CD4-positive, CD25-positive, alpha-beta regulatory T cell (primary cell): Measurements from ENCODE around the gene AIG1. TPM values are rescaled to one million over a fixed set of nuclear protein-coding genes. Genes with fewer than 3 reads are reported as not detected.

Experiments used
- ATAC-seq, 2 donors: fragments of 150-1000 bp; cut with Tn5 transposase; one replicate each; pipeline ENCODE4 v1.10.0; 2021; ENCODE audit warnings: low read depth in 2 of 2, moderate number of reproducible peaks in 2 of 2, moderate library complexity in 1 of 2
- DNase-seq, 3 donors: peaks; one replicate each; pipeline versions ENCODE4 v3.0.0 to v3.0.0-alpha.2; 2012 to 2022; ENCODE audit warnings: mixed read lengths in 1 of 3
- H3K27ac ChIP-seq: one replicate; pipeline ENCODE4 v1.7.0; 2013; ENCODE audit warnings: mild to moderate bottlenecking, low read length; ENCODE audit not compliant: insufficient read depth, poor library complexity, severe bottlenecking
- H3K27me3 ChIP-seq: one replicate; pipeline ENCODE4 v1.7.0; 2013; ENCODE audit warnings: low read length; ENCODE audit not compliant: control insufficient read depth, insufficient read depth
- H3K36me3 ChIP-seq: one replicate; pipeline ENCODE4 v1.7.0; 2013; ENCODE audit warnings: mild to moderate bottlenecking, low read length, moderate library complexity; ENCODE audit not compliant: control insufficient read depth, insufficient read depth
- H3K4me1 ChIP-seq: 2 replicates; pipeline ENCODE4 v1.7.0; 2013; ENCODE audit warnings: mild to moderate bottlenecking, low read length; ENCODE audit not compliant: insufficient read depth, control insufficient read depth, poor library complexity, severe bottlenecking
- H3K4me3 ChIP-seq: one replicate; pipeline ENCODE4 v1.7.0; 2013; ENCODE audit warnings: low read depth, mild to moderate bottlenecking, low read length, moderate library complexity
- H3K9me3 ChIP-seq, 2 experiments: 1 replicate in 1 of 2; 2 replicates in 1 of 2; pipeline ENCODE4 v1.7.0; 2013; ENCODE audit warnings: low read length in 2 of 2, mild to moderate bottlenecking in 1 of 2, moderate library complexity in 1 of 2; ENCODE audit not compliant: control insufficient read depth in 2 of 2
- H3K27ac Mint-ChIP-seq, 3 donors: one replicate each; pipeline ENCODE4 v1.8.0; 2020 to 2022; ENCODE audit warnings: mild to moderate bottlenecking in 3 of 3, mixed read lengths in 3 of 3, moderate library complexity in 2 of 3
- H3K27me3 Mint-ChIP-seq: one replicate; pipeline ENCODE4 v1.8.0; 2022; ENCODE audit warnings: mild to moderate bottlenecking, mixed read lengths
- H3K36me3 Mint-ChIP-seq: one replicate; pipeline ENCODE4 v1.8.0; 2020; ENCODE audit warnings: mixed read lengths
- H3K4me1 Mint-ChIP-seq, 4 donors: one replicate each; pipeline ENCODE4 v1.8.0; 2020 to 2022; ENCODE audit warnings: mixed read lengths in 4 of 4, mild to moderate bottlenecking in 1 of 4
- H3K4me3 Mint-ChIP-seq, 4 donors: one replicate each; pipeline ENCODE4 v1.8.0; 2020 to 2022; ENCODE audit warnings: mild to moderate bottlenecking in 4 of 4, mixed read lengths in 4 of 4, moderate library complexity in 3 of 4
- H3K9me3 Mint-ChIP-seq, 7 donors: one replicate each; pipeline ENCODE4 v1.8.0; 2020 to 2022; ENCODE audit warnings: mixed read lengths in 7 of 7, mild to moderate bottlenecking in 3 of 7, moderate library complexity in 2 of 7
- polyA plus RNA-seq, 4 donors: library from polyadenylated mRNA; unstranded; fragments of 300-500 nt; fragmentation: Illumina TruSeq; gene quantifications; one replicate each; pipeline ENCODE4 v1.2.3, GENCODE V29; 2021
- total RNA-seq: library from RNA; stranded (reverse); gene quantifications from one replicate; pipeline ENCODE4 v1.2.3, GENCODE V29; 2022

Gene AIG1
- total and polyA plus RNA-seq, 5 donors from 2014 or later, result 4.2 to 19.6 (median 13.9) TPM

DNA sequence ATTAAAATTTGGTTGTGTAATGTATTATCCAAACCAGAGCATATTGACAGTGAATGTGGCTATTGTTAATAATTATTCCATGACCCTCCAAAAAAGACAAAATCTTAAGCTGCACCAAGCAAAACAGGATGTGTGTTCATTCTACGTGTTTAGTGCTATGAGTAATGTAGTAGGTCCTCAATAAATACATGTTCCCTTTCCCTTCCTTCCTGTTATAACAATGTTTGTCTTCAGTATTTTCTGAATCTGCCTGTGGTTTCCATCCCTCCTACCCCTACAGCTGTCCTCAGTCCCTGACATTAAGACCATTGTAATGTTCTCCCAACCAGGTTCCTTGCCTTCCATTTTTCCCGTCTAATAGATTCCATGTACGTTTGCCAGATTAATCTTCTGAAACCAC is 163.8 kb downstream of the AIG1 start:
- Mint-ChIP-seq H3K4me3 (no peak overlapping the region), H3K36me3 (peaks cover 13% of the 10 kb centered on the region), H3K27me3 (no peaks in the 10 kb centered on the region), H3K9me3 (peaks cover 0 to 2% (median 0%) of the 10 kb centered on the region in 7 donors), H3K4me1 (no peaks in the 10 kb centered on the region), H3K27ac (no peak overlapping the region)
- no peak overlapping the region for H3K4me3 ChIP-seq
- no peak for ATAC-seq
- no peaks in the 10 kb centered on the region for H3K36me3 ChIP-seq
- no peak for DNase-seq
- no peak overlapping the region for H3K27ac ChIP-seq
- H3K9me3 ChIP-seq, result no peaks in the 10 kb centered on the region
- no peaks in the 10 kb centered on the region for H3K27me3 ChIP-seq
- no peaks in the 10 kb centered on the region for H3K4me1 ChIP-seq

- no peaks in the 10 kb centered on the region for H3K4me1 ChIP-seq
- no peaks in the 10 kb centered on the region for H3K36me3 ChIP-seq
- H3K27ac ChIP-seq, result no peak overlapping the region
- H3K9me3 ChIP-seq, result no peaks in the 10 kb centered on the region
- no peak overlapping the region for H3K27ac Mint-ChIP-seq
- H3K9me3 Mint-ChIP-seq, result peaks cover 0 to 2% (median 0%) of the 10 kb centered on the region in 7 donors
- H3K4me1 Mint-ChIP-seq, result no peaks in the 10 kb centered on the region
- no peak overlapping the region for H3K4me3 ChIP-seq
- peaks cover 13% of the 10 kb centered on the region for H3K36me3 Mint-ChIP-seq
- H3K27me3 ChIP-seq, result no peaks in the 10 kb centered on the region
- no peak overlapping the region for H3K4me3 Mint-ChIP-seq
- H3K27me3 Mint-ChIP-seq, result no peaks in the 10 kb centered on the region
- no peak for DNase-seq
- no peak for ATAC-seq
These were observed 165.2 kb downstream of the AIG1 start for GRCh38 chr6:143225929-143226328.

DNA sequence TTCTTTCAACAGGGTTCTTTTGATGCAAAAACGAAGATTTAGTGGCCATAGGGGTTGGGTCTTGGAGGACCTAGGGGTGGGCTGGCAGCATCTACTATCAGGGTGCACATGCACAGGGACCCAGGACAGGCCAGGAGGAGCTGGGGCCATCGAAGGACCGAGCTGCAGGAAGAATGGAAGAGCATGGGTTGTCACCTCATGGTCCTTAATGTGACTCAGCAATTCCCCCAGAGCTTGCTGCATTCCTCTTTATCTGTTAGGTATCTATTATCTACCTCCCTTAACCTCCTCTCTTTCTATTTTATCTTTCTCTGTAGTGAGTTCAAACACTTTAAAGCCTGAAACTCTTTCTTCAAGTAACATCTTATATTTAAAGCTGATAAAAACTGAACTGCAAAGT is 167.0 kb downstream of the AIG1 start:
- no peak overlapping the region for H3K4me3 Mint-ChIP-seq
- Histone ChIP-seq H3K27ac (no peak overlapping the region), H3K4me3 (no peak overlapping the region), H3K27me3 (no peaks in the 10 kb centered on the region), H3K36me3 (no peaks in the 10 kb centered on the region), H3K4me1 (no peaks in the 10 kb centered on the region), H3K9me3 (no peaks in the 10 kb centered on the region)
- no peaks in the 10 kb centered on the region for H3K27me3 Mint-ChIP-seq
- H3K9me3 Mint-ChIP-seq, result peaks cover 0 to 2% (median 0%) of the 10 kb centered on the region in 7 donors
- no peak for DNase-seq
- H3K4me1 Mint-ChIP-seq, result no peaks in the 10 kb centered on the region
- ATAC-seq, result no peak
- peaks cover 13% of the 10 kb centered on the region for H3K36me3 Mint-ChIP-seq
- no peak overlapping the region for H3K27ac Mint-ChIP-seq

GRCh38 chr6:143229400-143229799 is 168.7 kb downstream of the AIG1 start:
- H3K27me3 Mint-ChIP-seq, result no peaks in the 10 kb centered on the region
- no peak overlapping the region for H3K27ac Mint-ChIP-seq
- H3K36me3 Mint-ChIP-seq, result peaks cover 9% of the 10 kb centered on the region
- H3K4me1 Mint-ChIP-seq, result no peaks in the 10 kb centered on the region
- no peaks in the 10 kb centered on the region for H3K4me1 ChIP-seq
- DNase-seq, result peak in 1 of 3 donors; percentile 3
- ATAC-seq, result no peak
- no peaks in the 10 kb centered on the region for H3K9me3 Mint-ChIP-seq
- H3K9me3 ChIP-seq, result no peaks in the 10 kb centered on the region
- no peaks in the 10 kb centered on the region for H3K27me3 ChIP-seq
- no peak overlapping the region for H3K4me3 ChIP-seq
- H3K36me3 ChIP-seq, result no peaks in the 10 kb centered on the region
- H3K27ac ChIP-seq, result no peak overlapping the region
- H3K4me3 Mint-ChIP-seq, result no peak overlapping the region

DNA sequence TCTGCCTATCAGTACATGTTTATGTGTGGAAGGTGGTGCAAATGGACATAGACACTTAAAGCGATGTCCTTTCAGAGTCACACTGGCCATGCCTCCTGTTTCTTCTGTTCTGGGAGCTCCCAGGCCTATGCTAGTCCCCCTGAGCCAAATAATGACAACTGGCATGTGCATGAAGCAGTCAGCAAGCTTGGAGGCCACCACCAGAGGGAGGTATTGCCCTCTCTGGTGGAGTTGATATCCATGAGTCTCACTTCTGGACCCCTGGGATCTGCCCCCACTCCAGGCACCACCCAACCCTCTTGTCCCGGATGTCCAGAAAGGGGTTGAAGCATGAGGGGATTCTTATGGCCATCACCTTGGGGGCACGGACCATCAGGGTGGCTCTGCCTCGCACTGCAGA is 172.2 kb downstream of the AIG1 start:
- H3K27ac Mint-ChIP-seq, result no peak overlapping the region

GRCh38 chr6:143233554-143234285 is 173.0 kb downstream of the AIG1 start:
- H3K9me3 Mint-ChIP-seq, result no peaks in the 10 kb centered on the region
- H3K27me3 ChIP-seq, result no peaks in the 10 kb centered on the region
- H3K36me3 Mint-ChIP-seq, result no peaks in the 10 kb centered on the region
- ATAC-seq (no peak), DNase-seq (no peak)
- H3K4me1 ChIP-seq, result no peaks in the 10 kb centered on the region
- no peaks in the 10 kb centered on the region for H3K4me1 Mint-ChIP-seq
- no peaks in the 10 kb centered on the region for H3K27me3 Mint-ChIP-seq
- no peaks in the 10 kb centered on the region for H3K9me3 ChIP-seq
- H3K27ac ChIP-seq, result no peak overlapping the region
- no peak overlapping the region for H3K4me3 ChIP-seq
- H3K36me3 ChIP-seq, result no peaks in the 10 kb centered on the region
- no peak overlapping the region for H3K27ac Mint-ChIP-seq
- no peak overlapping the region for H3K4me3 Mint-ChIP-seq

More for the DNA sequence above, 172.2 kb downstream of the AIG1 start:
- Mint-ChIP-seq H3K27me3 (no peaks in the 10 kb centered on the region), H3K36me3 (peaks cover 6% of the 10 kb centered on the region), H3K9me3 (no peaks in the 10 kb centered on the region), H3K4me1 (no peaks in the 10 kb centered on the region), H3K4me3 (no peak overlapping the region)
- Histone ChIP-seq H3K9me3 (no peaks in the 10 kb centered on the region), H3K27ac (no peak overlapping the region), H3K27me3 (no peaks in the 10 kb centered on the region), H3K36me3 (no peaks in the 10 kb centered on the region), H3K4me3 (no peak overlapping the region), H3K4me1 (no peaks in the 10 kb centered on the region)
- DNase-seq (peak in 1 of 3 donors; percentile 31), ATAC-seq (no peak)

DNA sequence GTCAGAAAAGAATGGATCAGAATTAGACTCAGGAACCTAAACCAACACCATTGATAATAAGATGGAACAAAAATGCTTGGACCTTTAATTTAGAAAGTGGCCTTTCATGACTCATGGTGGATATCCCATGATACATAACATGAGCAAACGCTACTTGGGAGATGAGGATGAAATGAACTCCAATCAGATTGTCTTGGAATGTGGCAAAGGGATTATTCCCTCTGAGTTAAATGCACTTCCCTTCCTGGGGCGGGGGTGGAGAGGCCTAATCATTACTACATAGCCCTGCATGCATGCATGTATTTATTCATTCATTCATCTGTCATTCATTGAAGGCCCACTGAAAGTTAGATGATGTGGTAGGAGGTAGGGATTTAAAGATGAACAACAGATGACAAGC is 174.0 kb downstream of the AIG1 start:
- Mint-ChIP-seq H3K4me3 (no peak overlapping the region), H3K27ac (no peak overlapping the region), H3K27me3 (no peaks in the 10 kb centered on the region), H3K9me3 (no peaks in the 10 kb centered on the region), H3K4me1 (no peaks in the 10 kb centered on the region), H3K36me3 (no peaks in the 10 kb centered on the region)
- Histone ChIP-seq H3K9me3 (no peaks in the 10 kb centered on the region), H3K27ac (no peak overlapping the region), H3K27me3 (no peaks in the 10 kb centered on the region), H3K4me1 (no peaks in the 10 kb centered on the region), H3K36me3 (no peaks in the 10 kb centered on the region), H3K4me3 (no peak overlapping the region)
- DNase-seq, result no peak
- no peak for ATAC-seq

GRCh38 chr6:143236151-143236798 is 175.6 kb downstream of the AIG1 start:
- no peaks in the 10 kb centered on the region for H3K4me1 ChIP-seq
- no peaks in the 10 kb centered on the region for H3K36me3 Mint-ChIP-seq
- H3K9me3 ChIP-seq, result no peaks in the 10 kb centered on the region
- H3K27ac ChIP-seq, result no peak overlapping the region
- H3K36me3 ChIP-seq, result no peaks in the 10 kb centered on the region
- H3K4me3 ChIP-seq, result no peak overlapping the region
- no peaks in the 10 kb centered on the region for H3K4me1 Mint-ChIP-seq
- H3K4me3 Mint-ChIP-seq, result no peak overlapping the region
- H3K9me3 Mint-ChIP-seq, result no peaks in the 10 kb centered on the region
- no peaks in the 10 kb centered on the region for H3K27me3 ChIP-seq
- no peaks in the 10 kb centered on the region for H3K27me3 Mint-ChIP-seq
- DNase-seq, result no peak
- no peak overlapping the region for H3K27ac Mint-ChIP-seq
- ATAC-seq, result no peak
